Liver (tissue), 3 donors: ENCODE measurements around the gene EPB41L4B.

Source experiments
- EGR1 ChIP-seq, 2 donors: IDR thresholded peaks; 2 replicates each; pipeline ENCODE4 v1.6.1; 2016 to 2018; ENCODE audit warnings: antibody characterized with exemption in 2 of 2, low read depth in 2 of 2
- GABPA ChIP-seq, 2 donors: IDR thresholded peaks in 1 of 2; conservative IDR thresholded peaks in 1 of 2; 2 replicates each; pipeline ENCODE4 v1.6.1; 2016; ENCODE audit warnings: antibody characterized with exemption in 2 of 2, mild to moderate bottlenecking in 1 of 2, moderate library complexity in 1 of 2
- JUND ChIP-seq, 2 donors: IDR thresholded peaks; 2 replicates each; pipeline ENCODE4 v1.6.1; 2016; ENCODE audit warnings: antibody characterized with exemption in 2 of 2
- NR2F2 ChIP-seq: IDR thresholded peaks from 2 replicates; pipeline ENCODE4 v1.6.1; 2016; ENCODE audit warnings: antibody characterized with exemption
- RAD21 ChIP-seq, 2 donors: IDR thresholded peaks; 2 replicates each; pipeline ENCODE4 v1.6.1; 2016; ENCODE audit warnings: antibody characterized with exemption in 2 of 2, mild to moderate bottlenecking in 2 of 2
- SP1 ChIP-seq: IDR thresholded peaks from 2 replicates; pipeline ENCODE4 v1.6.1; 2018; ENCODE audit warnings: antibody characterized with exemption, mild to moderate bottlenecking
- TAF1 ChIP-seq: conservative IDR thresholded peaks from 2 replicates; pipeline ENCODE4 v1.6.1; 2016; ENCODE audit warnings: antibody characterized with exemption, mild to moderate bottlenecking
- YY1 ChIP-seq: IDR thresholded peaks from 2 replicates; pipeline ENCODE4 v1.6.1; 2016; ENCODE audit warnings: antibody characterized with exemption, mild to moderate bottlenecking
- TF ChIP-seq, protein P1 (sequence below): fragments of 150-350 bp; IDR thresholded peaks from 2 replicates; pipeline ENCODE4 v1.5.1; 2017; ENCODE audit warnings: improper control_type of control experiment, low read depth, low read length; ENCODE audit not compliant: missing input control
- TF ChIP-seq, protein P2 (sequence below): IDR thresholded peaks from 2 replicates; pipeline ENCODE4 v1.6.1; 2016; ENCODE audit warnings: antibody characterized with exemption
- TF ChIP-seq, protein P3 (sequence below): IDR thresholded peaks from 2 replicates; pipeline ENCODE4 v1.6.1; 2016; ENCODE audit warnings: antibody characterized with exemption, mild to moderate bottlenecking
- TF ChIP-seq, protein P4 (sequence below): IDR thresholded peaks from 2 replicates; pipeline ENCODE4 v1.6.1; 2016; ENCODE audit warnings: antibody characterized with exemption
- donor health status: healthy.
- donor health status: healthy.

DNA sequence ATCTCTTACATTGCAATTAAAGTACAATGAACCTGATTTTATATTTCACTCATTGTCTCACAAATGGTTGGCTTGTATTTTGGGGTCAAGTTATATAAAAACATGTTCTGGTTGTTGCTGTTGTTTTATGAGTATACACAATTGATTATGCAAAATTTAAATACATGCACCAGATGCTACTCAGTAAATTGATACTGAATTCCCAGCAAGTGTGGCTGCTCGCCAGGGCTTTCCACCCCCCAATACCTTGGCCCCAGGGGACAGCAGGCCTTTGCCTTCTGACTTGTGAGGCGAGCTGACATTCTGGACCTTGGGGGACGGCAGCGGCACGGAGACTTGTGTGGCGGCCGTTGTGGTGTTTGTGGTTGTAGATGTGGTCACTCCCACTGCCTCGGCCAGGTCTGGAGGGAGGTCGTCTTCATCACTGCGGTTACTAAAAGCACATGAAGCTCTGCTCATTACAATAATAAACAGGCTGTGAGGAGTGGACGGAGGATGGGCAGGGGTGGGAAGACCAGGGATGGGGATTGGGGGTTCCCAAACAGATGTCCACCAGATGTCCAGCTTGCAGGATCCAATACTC is 126.8 kb downstream of the EPB41L4B start:
- TF ChIP-seq, protein P1, sequence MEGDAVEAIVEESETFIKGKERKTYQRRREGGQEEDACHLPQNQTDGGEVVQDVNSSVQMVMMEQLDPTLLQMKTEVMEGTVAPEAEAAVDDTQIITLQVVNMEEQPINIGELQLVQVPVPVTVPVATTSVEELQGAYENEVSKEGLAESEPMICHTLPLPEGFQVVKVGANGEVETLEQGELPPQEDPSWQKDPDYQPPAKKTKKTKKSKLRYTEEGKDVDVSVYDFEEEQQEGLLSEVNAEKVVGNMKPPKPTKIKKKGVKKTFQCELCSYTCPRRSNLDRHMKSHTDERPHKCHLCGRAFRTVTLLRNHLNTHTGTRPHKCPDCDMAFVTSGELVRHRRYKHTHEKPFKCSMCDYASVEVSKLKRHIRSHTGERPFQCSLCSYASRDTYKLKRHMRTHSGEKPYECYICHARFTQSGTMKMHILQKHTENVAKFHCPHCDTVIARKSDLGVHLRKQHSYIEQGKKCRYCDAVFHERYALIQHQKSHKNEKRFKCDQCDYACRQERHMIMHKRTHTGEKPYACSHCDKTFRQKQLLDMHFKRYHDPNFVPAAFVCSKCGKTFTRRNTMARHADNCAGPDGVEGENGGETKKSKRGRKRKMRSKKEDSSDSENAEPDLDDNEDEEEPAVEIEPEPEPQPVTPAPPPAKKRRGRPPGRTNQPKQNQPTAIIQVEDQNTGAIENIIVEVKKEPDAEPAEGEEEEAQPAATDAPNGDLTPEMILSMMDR: no peak
- TF ChIP-seq TAF1: no peak
- no peak for TF ChIP-seq RAD21 (IDR thresholded peaks at IDR 0.05)
- TF ChIP-seq JUND (IDR thresholded peaks at IDR 0.05): no peak
- TF ChIP-seq, protein P2, sequence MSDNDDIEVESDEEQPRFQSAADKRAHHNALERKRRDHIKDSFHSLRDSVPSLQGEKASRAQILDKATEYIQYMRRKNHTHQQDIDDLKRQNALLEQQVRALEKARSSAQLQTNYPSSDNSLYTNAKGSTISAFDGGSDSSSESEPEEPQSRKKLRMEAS: no peak
- TF ChIP-seq GABPA (IDR thresholded peaks at IDR 0.05 in 1 of 2, conservative IDR thresholded peaks at IDR 0.05 in 1 of 2): no peak
- no peak for TF ChIP-seq EGR1 (IDR thresholded peaks at IDR 0.05; ENCODE audit: low read depth in 2 of 2)
- TF ChIP-seq NR2F2: no peak
- no peak for TF ChIP-seq SP1
- TF ChIP-seq, protein P3, sequence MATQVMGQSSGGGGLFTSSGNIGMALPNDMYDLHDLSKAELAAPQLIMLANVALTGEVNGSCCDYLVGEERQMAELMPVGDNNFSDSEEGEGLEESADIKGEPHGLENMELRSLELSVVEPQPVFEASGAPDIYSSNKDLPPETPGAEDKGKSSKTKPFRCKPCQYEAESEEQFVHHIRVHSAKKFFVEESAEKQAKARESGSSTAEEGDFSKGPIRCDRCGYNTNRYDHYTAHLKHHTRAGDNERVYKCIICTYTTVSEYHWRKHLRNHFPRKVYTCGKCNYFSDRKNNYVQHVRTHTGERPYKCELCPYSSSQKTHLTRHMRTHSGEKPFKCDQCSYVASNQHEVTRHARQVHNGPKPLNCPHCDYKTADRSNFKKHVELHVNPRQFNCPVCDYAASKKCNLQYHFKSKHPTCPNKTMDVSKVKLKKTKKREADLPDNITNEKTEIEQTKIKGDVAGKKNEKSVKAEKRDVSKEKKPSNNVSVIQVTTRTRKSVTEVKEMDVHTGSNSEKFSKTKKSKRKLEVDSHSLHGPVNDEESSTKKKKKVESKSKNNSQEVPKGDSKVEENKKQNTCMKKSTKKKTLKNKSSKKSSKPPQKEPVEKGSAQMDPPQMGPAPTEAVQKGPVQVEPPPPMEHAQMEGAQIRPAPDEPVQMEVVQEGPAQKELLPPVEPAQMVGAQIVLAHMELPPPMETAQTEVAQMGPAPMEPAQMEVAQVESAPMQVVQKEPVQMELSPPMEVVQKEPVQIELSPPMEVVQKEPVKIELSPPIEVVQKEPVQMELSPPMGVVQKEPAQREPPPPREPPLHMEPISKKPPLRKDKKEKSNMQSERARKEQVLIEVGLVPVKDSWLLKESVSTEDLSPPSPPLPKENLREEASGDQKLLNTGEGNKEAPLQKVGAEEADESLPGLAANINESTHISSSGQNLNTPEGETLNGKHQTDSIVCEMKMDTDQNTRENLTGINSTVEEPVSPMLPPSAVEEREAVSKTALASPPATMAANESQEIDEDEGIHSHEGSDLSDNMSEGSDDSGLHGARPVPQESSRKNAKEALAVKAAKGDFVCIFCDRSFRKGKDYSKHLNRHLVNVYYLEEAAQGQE: no peak
- TF ChIP-seq, protein P4, sequence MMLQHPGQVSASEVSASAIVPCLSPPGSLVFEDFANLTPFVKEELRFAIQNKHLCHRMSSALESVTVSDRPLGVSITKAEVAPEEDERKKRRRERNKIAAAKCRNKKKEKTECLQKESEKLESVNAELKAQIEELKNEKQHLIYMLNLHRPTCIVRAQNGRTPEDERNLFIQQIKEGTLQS: no peak
- no peak for TF ChIP-seq YY1
